ENCODE data around the gene ALPI. TPM values are rescaled to one million over a fixed set of nuclear protein-coding genes. Genes with fewer than 3 reads are reported as not detected.

The ALPI gene
- total and polyA plus RNA-seq, 8 donors, result 1.4 to 12.3 TPM; not detected in 6

DNA sequence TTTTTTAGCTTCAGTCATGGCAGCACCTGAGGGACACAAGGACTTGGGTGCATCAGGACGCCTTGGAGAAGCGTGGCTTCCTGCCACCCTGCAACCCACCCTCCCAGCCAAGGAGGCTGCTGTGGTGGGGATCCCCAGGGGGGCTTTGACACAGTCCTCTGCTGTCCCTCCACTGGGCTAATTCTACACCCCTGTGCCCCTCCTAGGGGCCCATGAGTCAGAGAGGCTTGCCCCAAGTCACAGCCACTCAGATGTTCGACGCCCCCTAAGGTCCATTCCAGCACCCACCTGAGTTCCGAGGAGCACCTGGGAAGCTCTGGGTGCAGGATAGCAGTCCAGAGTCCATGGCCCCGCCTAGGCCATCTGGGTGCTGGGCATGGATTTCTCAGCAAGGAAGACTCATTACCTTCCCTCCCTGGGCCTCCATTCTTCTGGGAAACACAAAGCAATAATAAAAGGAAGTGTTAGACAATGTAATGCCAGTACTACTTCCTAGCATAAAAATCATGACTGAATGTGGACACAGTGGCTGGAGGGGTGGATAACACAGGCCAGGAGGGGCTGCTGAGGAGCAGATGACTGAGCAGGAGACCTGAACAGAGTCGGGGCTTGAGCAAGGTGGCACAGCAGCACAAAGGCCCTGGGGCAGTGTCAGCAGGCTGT, 45.6 kb upstream of the ALPI start:
- DNase-seq, result no peak

GRCh38 chr2:232411901-232412629, 43.9 kb upstream of the ALPI start:
- Histone ChIP-seq H3K9me3 (no peaks in the 10 kb centered on the region), H3K27me3 (peaks cover 6 to 78% (median 23%) of the 10 kb centered on the region in 3 donors), H3K36me3 (no peaks in the 10 kb centered on the region), H3K4me3 (no peak overlapping the region), H3K27ac (no peak overlapping the region), H3K4me1 (no peaks in the 10 kb centered on the region)
- no peak for TF ChIP-seq CTCF (IDR thresholded peaks at IDR 0.05)
- no peak for TF ChIP-seq EP300 (IDR thresholded peaks at IDR 0.05)
- TF ChIP-seq POLR2AphosphoS5 (IDR thresholded peaks at IDR 0.05), result no peak
- no peak for DNase-seq
- intact Hi-C loops (cut with DNase I; ENCODE audit: low total_unique reads), result no loop called here
- WGBS, 5 donors, result 83 to 95% (median 87%) methylated on average over 6 of the region's 6 CpGs

More for the DNA sequence above, 45.6 kb upstream of the ALPI start:
- no peaks in the 10 kb centered on the region for H3K4me1 ChIP-seq
- H3K9me3 ChIP-seq, result no peaks in the 10 kb centered on the region
- no peak overlapping the region for H3K4me3 ChIP-seq
- no peaks in the 10 kb centered on the region for H3K36me3 ChIP-seq
- TF ChIP-seq POLR2AphosphoS5 (IDR thresholded peaks at IDR 0.05) (no peak), EP300 (IDR thresholded peaks at IDR 0.05) (no peak), CTCF (IDR thresholded peaks at IDR 0.05) (no peak), POLR2A (IDR thresholded peaks at IDR 0.05) (no peak)
- WGBS, 5 donors, result 79 to 90% (median 81%) methylated on average over 5 to 7 of the region's 7 CpGs
- intact Hi-C loops (cut with DNase I; ENCODE audit: low total_unique reads), result no loop called here
- no peak overlapping the region for H3K27ac ChIP-seq
- peaks cover 6 to 61% (median 11%) of the 10 kb centered on the region in 3 donors for H3K27me3 ChIP-seq

- Histone ChIP-seq H3K27ac (no peak overlapping the region), H3K4me1 (peaks cover 0 to under 1% (median 0%) of the 10 kb centered on the region in 4 donors), H3K9me3 (no peaks in the 10 kb centered on the region), H3K36me3 (no peaks in the 10 kb centered on the region), H3K27me3 (peaks cover 6 to 84% (median 31%) of the 10 kb centered on the region in 3 donors), H3K4me3 (no peak overlapping the region)
- intact Hi-C loops (cut with DNase I; ENCODE audit: low total_unique reads), result no loop called here
- TF ChIP-seq POLR2AphosphoS5 (IDR thresholded peaks at IDR 0.05) (no peak), POLR2A (IDR thresholded peaks at IDR 0.05) (no peak), CTCF (IDR thresholded peaks at IDR 0.05) (no peak), EP300 (IDR thresholded peaks at IDR 0.05) (no peak)
- DNase-seq, result no peak
- 30 to 47% (median 41%) methylated on average over 5 of the region's 5 CpGs for WGBS, 5 donors
Measured at GRCh38 chr2:232412986-232413385, 43.0 kb upstream of the ALPI start.

DNA sequence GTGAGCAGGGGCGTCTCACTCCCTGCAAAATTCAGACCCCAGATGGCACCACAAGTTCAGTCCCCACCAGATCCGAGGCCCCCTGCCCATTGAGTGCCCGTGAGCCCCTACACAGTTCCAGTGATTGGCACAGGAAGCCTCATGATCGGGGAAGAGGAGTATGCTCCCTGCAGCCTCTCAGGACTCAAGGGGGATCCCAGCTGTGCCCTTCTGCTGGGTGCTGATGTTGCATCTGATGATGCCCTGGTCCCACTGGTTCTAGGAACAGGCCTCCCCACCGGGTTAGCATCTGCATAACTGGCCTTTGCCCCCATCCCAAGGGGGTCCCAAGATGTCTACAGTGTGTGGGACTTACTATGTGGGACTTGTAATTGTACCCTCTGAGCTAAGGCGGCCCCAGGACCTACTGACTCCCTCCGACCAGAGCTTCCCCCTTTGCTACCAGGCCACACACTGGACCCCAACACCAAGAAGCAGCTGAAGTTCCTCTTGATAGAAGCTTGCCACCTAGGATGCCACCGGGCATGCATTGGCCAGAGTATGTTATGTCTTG, 40.7 kb upstream of the ALPI start:
- intact Hi-C loops (cut with DNase I; ENCODE audit: low total_unique reads), result no loop called here
- WGBS, 5 donors, result 80 to 87% (median 84%) methylated on average over 3 to 8 of the region's 8 CpGs

More for the DNA sequence above, 40.7 kb upstream of the ALPI start:
- no peak overlapping the region for H3K4me3 ChIP-seq
- no peak for DNase-seq
- no peaks in the 10 kb centered on the region for H3K9me3 ChIP-seq
- no peaks in the 10 kb centered on the region for H3K36me3 ChIP-seq
- TF ChIP-seq POLR2AphosphoS5 (IDR thresholded peaks at IDR 0.05) (no peak), EP300 (IDR thresholded peaks at IDR 0.05) (no peak), CTCF (IDR thresholded peaks at IDR 0.05) (no peak), POLR2A (IDR thresholded peaks at IDR 0.05) (no peak)
- peaks cover 14 to 91% (median 48%) of the 10 kb centered on the region in 3 donors for H3K27me3 ChIP-seq
- no peak overlapping the region for H3K27ac ChIP-seq
- H3K4me1 ChIP-seq, result peaks cover 17 to 23% (median 19%) of the 10 kb centered on the region in 4 donors
